Skeletal muscle tissue (tissue), 4 donors: ENCODE results near the gene C12orf42. TPM values are rescaled to one million over a fixed set of nuclear protein-coding genes. Genes with fewer than 3 reads are reported as not detected.
"Not testable (repeated sequence)": the region's sequence is repeated elsewhere in the genome, so short reads cannot be mapped to it uniquely, and the experiment has no call there.

Experiments used
- H3K27ac ChIP-seq: one replicate; pipeline ENCODE4 v1.7.0; 2013; ENCODE audit warnings: mild to moderate bottlenecking, low read depth, low read length, inconsistent platforms
- H3K27me3 ChIP-seq, 3 donors: one replicate each; pipeline ENCODE4 v1.7.0; 2013; ENCODE audit warnings: low read length in 3 of 3; ENCODE audit not compliant: control insufficient read depth in 3 of 3, insufficient read depth in 3 of 3
- H3K36me3 ChIP-seq, 3 donors: one replicate each; pipeline ENCODE4 v1.7.0; 2013; ENCODE audit warnings: low read length in 3 of 3; ENCODE audit not compliant: control insufficient read depth in 3 of 3, insufficient read depth in 3 of 3
- H3K4me1 ChIP-seq, 3 donors: one replicate each; pipeline ENCODE4 v1.7.0; 2013; ENCODE audit warnings: low read length in 3 of 3, mild to moderate bottlenecking in 3 of 3; ENCODE audit not compliant: control insufficient read depth in 3 of 3, insufficient read depth in 3 of 3
- H3K4me3 ChIP-seq, 3 donors: one replicate each; pipeline ENCODE4 v1.7.0; 2013; ENCODE audit warnings: low read length in 3 of 3
- H3K9ac ChIP-seq, 3 donors: one replicate each; pipeline ENCODE4 v1.7.0; 2013; ENCODE audit warnings: low read length in 3 of 3, mild to moderate bottlenecking in 3 of 3, moderate library complexity in 2 of 3, low read depth in 1 of 3
- H3K9me3 ChIP-seq, 3 donors: one replicate each; pipeline ENCODE4 v1.7.0; 2013; ENCODE audit warnings: low read length in 3 of 3; ENCODE audit not compliant: control insufficient read depth in 3 of 3
- total RNA-seq: library from RNA; depleted of rRNA; stranded (reverse); fragments of >200 nt; gene quantifications from one replicate; pipeline ENCODE4 v1.2.3, GENCODE V29; 2014
- donor health status: Osteomylitis.

Gene C12orf42
- total RNA-seq, 1 donor from 2014 or later, result 1.0 TPM

- H3K9me3 ChIP-seq, H3K36me3 ChIP-seq, H3K27ac ChIP-seq, H3K27me3 ChIP-seq, H3K4me3 ChIP-seq, H3K9ac ChIP-seq, H3K4me1 ChIP-seq: not testable (repeated sequence)
These were observed 70.1 kb downstream of the C12orf42 start for GRCh38 chr12:103425674-103426073.

GRCh38 chr12:103424849-103425586 is 70.8 kb downstream of the C12orf42 start:
- H3K4me3 ChIP-seq, H3K27me3 ChIP-seq, H3K9me3 ChIP-seq, H3K27ac ChIP-seq, H3K4me1 ChIP-seq, H3K9ac ChIP-seq, H3K36me3 ChIP-seq: not testable (repeated sequence)

- Histone ChIP-seq H3K4me1 (no peaks in the 10 kb centered on the region), H3K9me3 (no peaks in the 10 kb centered on the region), H3K27ac (no peak overlapping the region), H3K27me3 (no peaks in the 10 kb centered on the region), H3K4me3 (no peak overlapping the region), H3K9ac (no peak overlapping the region), H3K36me3 (no peaks in the 10 kb centered on the region)
These were observed 72.3 kb downstream of the C12orf42 start for GRCh38 chr12:103423516-103423910.

- H3K4me1 ChIP-seq, result no peaks in the 10 kb centered on the region
- H3K27me3 ChIP-seq, result no peaks in the 10 kb centered on the region
- no peak overlapping the region for H3K27ac ChIP-seq
- no peak overlapping the region for H3K4me3 ChIP-seq
- H3K36me3 ChIP-seq, result no peaks in the 10 kb centered on the region
- H3K9ac ChIP-seq, result no peak overlapping the region
- no peaks in the 10 kb centered on the region for H3K9me3 ChIP-seq
These were observed 72.8 kb downstream of the C12orf42 start for GRCh38 chr12:103422746-103423515.

- no peaks in the 10 kb centered on the region for H3K9me3 ChIP-seq
- H3K4me3 ChIP-seq, result no peak overlapping the region
- H3K27me3 ChIP-seq, result no peaks in the 10 kb centered on the region
- no peaks in the 10 kb centered on the region for H3K36me3 ChIP-seq
- H3K9ac ChIP-seq, result no peak overlapping the region
- H3K27ac ChIP-seq, result no peak overlapping the region
- H3K4me1 ChIP-seq, result no peaks in the 10 kb centered on the region
These were observed 73.4 kb downstream of the C12orf42 start for GRCh38 chr12:103422328-103422727.

- no peaks in the 10 kb centered on the region for H3K4me1 ChIP-seq
- no peaks in the 10 kb centered on the region for H3K9me3 ChIP-seq
- H3K27me3 ChIP-seq, result no peaks in the 10 kb centered on the region
- no peaks in the 10 kb centered on the region for H3K36me3 ChIP-seq
- H3K4me3 ChIP-seq, result no peak overlapping the region
- H3K27ac ChIP-seq, result no peak overlapping the region
- no peak overlapping the region for H3K9ac ChIP-seq
These were observed 74.4 kb downstream of the C12orf42 start for GRCh38 chr12:103421402-103421801.

- no peaks in the 10 kb centered on the region for H3K9me3 ChIP-seq
- no peaks in the 10 kb centered on the region for H3K27me3 ChIP-seq
- no peak overlapping the region for H3K9ac ChIP-seq
- no peak overlapping the region for H3K4me3 ChIP-seq
- H3K27ac ChIP-seq, result no peak overlapping the region
- H3K4me1 ChIP-seq, result no peaks in the 10 kb centered on the region
- no peaks in the 10 kb centered on the region for H3K36me3 ChIP-seq
These were observed 80.1 kb downstream of the C12orf42 start for GRCh38 chr12:103415681-103416080.

GRCh38 chr12:103401421-103401820 is 94.3 kb downstream of the C12orf42 start:
- no peaks in the 10 kb centered on the region for H3K27me3 ChIP-seq
- no peak overlapping the region for H3K4me3 ChIP-seq
- no peak overlapping the region for H3K9ac ChIP-seq
- H3K9me3 ChIP-seq, result no peaks in the 10 kb centered on the region
- no peaks in the 10 kb centered on the region for H3K36me3 ChIP-seq
- H3K27ac ChIP-seq, result no peak overlapping the region
- no peaks in the 10 kb centered on the region for H3K4me1 ChIP-seq

- no peaks in the 10 kb centered on the region for H3K27me3 ChIP-seq
- H3K36me3 ChIP-seq, result no peaks in the 10 kb centered on the region
- no peaks in the 10 kb centered on the region for H3K9me3 ChIP-seq
- H3K4me3 ChIP-seq, result no peak overlapping the region
- H3K4me1 ChIP-seq, result no peaks in the 10 kb centered on the region
- H3K27ac ChIP-seq, result no peak overlapping the region
- H3K9ac ChIP-seq, result no peak overlapping the region
These were observed 95.8 kb downstream of the C12orf42 start for GRCh38 chr12:103399986-103400385.

- H3K36me3 ChIP-seq, result no peaks in the 10 kb centered on the region
- no peaks in the 10 kb centered on the region for H3K27me3 ChIP-seq
- H3K4me1 ChIP-seq, result no peaks in the 10 kb centered on the region
- no peaks in the 10 kb centered on the region for H3K9me3 ChIP-seq
- no peak overlapping the region for H3K4me3 ChIP-seq
- no peak overlapping the region for H3K27ac ChIP-seq
- no peak overlapping the region for H3K9ac ChIP-seq
These were observed 98.2 kb downstream of the C12orf42 start for GRCh38 chr12:103397536-103397935.
